HG03097 (cell line): ENCODE measurements around the gene ABAT.
"Not testable (repeated sequence)": the region's sequence is repeated elsewhere in the genome, so short reads cannot be mapped to it uniquely, and the experiment has no call there.

ENCODE experiments used
- ATAC-seq: cut with Tn5 transposase; IDR thresholded peaks from one replicate; pipeline ENCODE4 v1.9.1; 2021; ENCODE audit not compliant: unreplicated experiment, low FRiP score

The ABAT gene

DNA sequence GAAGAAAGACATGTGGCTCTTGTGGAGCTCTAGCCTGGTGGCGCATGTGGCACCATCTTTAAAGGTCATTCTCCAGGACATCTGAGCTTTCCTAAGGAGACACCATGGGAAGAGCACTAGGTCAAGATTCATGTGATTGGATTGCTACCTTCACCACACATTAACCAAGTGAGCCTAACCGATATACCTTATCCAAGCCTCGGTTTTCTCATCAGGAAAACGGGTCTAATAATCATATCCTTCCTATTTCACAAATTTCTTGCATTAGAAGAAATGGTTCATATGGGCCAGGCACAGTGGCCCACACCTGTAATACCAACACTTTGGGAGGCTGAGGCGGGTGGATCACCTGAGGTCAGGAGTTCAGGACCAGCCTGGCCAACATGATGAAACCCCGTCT lies 64.7 kb downstream of the ABAT start:
- ATAC-seq, result no peak

DNA sequence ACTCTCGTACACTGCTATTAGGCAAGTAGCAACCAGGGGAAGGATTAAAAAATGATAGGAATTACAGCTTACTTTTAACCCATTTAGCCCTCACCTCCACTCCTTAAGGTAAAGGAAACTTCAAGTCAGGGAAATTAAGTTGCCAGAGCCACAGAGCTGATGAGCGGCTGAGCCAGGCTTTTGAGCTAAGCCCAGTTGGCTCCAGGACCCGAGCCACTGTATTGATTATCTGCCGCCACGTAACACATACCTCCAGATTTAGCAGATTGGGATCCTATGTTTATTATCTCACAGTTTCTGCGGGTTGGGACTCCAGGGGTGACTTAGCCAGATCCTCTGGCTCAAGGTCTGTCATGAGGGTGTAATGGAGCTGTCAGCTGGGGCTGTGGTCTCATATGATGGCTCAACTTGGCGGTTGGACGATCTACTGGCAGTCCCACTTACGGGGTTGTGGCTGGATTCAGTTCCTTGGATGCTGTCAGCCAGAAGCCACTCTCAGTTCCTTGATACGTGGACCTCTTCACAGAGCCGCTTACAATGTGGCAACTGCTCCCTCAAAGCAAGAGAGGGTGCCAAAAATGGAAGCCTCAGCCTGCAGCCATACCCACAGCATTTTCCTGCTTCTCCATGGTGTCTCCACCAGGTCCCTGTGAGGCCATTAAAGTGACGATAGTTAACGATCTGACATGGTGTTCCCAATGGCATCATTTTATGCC lies 65.7 kb downstream of the ABAT start:
- no peak for ATAC-seq

DNA sequence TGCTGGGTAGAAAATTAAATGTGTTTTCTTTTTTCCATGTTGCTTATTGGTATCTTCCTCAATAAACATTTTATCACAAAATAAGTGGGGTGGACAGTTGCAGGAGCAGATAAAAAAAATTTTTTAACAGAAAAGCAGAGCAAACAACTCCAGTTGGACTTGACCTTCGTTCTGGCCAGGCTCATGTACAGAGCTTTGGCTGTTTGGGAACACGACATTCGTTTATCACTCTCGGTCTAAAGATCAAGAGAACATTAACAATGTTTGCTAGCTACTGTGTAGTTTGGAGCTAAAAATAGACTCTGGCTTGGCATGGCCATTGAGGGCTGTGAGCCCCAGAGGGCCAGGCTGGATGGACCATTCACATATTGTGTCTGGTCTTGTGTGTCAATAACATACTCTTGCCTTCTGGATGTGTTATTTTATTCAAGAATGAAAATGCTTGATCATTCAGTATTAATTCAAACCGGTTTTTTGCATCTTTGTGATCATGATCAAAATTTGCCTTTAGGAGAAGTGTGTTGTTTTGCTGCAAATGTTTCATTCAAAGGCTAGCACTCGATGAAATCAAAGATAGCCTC lies 66.4 kb downstream of the ABAT start:
- no peak for ATAC-seq

DNA sequence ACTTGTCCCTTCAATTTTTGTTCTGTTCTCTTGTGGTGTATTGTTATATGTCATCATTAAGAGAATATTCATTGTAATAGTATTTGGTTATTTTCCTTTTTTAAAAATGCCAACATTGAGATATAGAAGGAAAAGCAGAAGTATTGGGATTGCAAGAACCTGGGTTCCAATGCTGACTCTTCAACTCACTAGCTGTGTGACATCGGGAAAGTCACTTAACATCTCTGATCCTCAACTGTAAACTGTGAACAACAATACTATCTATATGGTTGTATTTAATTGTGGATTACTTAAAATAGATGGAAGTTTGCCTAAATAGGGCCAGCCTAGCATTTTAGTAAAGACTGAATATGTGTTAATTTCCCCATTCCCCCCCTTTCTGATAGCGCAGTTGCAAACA lies 67.2 kb downstream of the ABAT start:
- ATAC-seq, result no peak

DNA sequence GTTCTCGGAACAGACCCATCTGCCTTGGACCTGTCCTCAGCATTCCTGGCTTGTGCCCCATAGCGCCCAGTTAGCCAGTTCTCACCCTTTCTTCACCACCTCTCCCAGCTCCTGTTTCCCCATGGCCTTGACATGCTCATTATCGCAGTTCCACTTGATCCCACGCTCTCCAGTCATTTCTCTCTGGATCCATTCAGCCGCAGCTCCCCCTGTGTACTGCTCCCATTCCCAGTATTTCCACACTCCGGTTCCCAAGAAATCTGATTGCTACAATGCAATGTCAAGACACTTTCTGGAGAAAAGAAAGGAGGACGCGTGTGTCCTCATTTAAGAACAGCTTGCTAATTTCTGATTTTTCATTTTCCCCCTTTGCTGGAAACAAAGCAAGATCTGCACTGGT lies 67.7 kb downstream of the ABAT start:
- ATAC-seq, result no peak

DNA sequence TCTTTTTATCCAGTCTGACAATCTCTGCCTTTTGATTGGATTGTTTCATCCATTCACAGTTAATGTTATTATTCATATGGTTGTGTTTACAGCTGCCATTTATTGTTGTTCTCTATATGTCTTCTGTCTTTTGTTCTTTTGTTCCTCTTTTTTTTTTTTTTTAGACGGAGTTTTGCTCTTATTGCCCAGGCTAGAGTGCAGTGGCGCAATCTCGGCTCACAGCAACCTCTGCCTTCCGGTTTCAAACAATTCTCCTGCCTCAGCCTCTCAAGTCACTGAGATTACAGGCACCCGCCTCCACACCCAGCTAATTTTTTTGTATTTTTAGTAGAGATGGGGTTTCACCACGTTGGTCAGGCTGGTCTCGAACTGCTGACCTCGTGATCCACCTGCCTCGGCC lies 74.5 kb downstream of the ABAT start:
- ATAC-seq, result not testable (repeated sequence)

DNA sequence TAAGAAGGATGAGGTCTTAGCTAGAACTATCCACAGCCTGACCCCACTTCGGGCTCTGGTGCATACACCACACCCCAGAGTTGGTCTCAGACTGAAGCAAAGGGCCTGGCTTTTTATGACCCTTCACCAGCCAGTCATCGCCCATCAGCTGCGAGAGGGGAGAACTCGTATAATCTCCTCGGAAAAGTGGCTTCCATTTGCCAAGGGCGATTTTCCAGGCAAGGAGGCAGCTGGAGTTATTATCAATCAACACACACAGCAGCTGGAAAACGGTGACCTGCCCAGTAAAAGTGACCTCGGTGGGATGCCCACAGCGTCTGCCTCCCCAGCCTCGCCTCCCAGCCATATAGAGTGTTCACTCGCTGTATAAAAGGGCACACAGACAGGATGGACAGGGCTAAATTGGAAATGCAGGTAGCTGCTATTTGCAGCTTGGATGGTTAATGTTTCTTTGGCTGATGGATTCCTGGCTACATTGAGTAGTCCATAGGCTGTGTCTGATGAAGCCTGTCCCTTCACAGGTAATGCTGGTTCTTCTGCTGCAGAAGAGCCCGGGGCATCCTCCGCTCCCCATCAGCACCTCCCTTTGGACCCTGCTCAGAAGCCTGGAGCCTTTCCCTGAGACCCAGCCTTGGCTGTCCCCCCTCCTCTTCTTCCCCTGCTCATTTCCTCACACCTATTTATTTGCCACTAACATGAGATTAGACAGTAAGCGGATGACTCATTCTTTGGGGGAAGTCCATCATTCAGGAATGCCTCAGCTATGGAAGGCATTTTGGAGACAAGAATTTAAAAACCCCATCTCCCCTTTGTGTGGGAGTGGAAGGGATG lies 77.3 kb downstream of the ABAT start:
- no peak for ATAC-seq

DNA sequence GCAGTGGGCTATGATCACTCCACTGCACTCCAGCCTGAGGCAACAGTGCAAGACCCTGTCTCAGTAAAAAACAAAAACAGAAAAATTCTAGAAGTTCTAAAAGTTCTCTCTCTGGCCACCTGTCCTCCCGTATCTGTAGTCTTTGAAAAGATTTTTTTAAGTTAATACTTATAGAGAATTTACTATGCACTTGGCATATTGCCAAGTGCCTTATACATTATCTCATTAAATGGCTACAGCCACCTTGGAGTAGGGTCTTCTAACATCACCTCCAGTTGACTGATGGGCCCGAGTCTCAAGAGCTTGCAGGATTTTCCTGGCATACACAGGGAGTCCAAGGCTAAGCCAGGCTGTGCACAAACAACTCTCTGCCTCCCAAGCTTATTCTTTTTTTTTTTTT lies 78.3 kb downstream of the ABAT start:
- ATAC-seq, result no peak

DNA sequence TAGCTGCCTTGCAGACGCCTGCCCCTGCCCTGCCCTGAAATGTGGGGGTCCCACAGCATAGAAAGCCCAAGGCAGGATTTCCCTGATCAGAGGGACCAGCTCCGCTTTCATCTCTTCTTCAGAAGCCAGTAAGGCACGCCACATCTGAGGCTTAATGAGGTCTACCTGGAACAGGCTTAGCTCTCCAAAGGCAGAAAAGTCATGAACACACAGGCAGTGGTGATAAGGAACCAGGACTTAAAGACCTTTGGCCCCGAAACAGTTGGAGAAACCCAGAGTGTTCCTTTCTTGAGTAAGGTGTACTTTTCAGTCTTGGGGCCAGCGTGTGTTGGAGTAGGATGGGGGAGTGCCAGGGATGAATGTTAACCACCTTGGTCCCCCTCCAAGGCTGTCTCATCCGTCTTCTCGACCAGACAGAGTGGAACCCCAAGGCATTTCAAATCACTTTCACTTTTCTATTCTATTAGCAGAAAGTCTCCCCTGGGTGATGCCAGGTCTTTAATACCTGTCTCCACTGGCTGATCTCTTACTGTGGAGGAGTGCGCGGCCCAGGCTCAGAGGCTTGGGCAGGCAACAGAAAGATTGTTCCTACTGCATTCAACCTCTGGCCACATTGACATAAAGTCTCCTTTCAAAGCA lies 79.1 kb downstream of the ABAT start:
- no peak for ATAC-seq

DNA sequence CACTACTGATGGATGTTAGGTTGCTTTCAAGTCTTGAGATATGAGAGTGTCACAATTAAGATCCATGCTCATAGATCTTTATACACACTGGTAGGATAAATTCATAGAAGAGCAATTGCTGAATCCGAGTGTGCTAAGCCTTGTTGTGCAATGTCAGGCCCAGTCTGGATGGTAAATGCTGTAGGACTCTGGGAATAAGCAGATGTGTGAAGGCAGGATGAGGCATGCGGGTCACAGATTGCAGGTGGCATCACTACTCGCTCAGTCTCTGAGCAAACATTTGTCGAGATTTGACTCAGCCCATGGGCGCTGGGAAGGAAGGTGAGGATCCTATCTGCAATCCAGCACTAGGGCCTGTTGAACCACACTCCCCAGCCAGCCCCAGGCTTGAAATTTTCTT lies 82.3 kb downstream of the ABAT start:
- no peak for ATAC-seq

DNA sequence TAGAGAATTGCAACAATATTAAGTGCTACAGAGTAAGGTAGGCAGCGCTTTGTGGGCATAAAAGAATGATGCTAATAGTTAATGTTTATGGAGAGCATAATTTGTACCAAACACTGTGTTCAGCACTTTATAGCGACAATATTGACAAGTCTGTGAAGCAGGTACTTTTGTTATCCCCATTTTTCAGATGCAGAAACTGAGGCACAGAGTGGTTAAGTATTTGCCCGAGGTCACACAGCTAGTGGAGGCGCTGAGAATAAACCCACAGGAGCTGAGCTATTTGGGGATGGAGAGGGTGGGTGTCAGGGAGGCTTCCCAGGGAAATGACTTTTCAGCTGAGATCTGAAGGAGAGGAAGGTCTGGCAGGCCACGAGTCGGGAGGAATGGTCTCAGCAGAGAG lies 83.6 kb downstream of the ABAT start:
- ATAC-seq, result no peak

DNA sequence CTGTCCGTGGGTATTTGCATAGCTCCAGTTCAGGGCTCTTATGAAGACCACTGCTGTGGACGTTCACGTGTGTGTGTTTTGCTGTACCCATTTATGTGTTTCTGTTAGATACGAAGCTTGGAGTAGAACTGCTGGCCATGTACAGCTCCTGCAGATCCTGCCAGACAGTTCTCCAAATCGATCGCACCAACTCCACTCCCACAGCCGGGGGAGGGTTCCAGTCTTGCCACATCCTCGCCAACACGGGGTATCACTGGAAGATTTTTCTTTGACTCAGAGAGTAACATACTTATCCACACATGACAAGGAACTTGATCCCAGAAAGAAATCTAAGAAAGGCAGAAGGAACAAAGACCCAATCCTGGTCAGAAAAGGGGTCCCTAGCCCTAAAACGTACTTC lies 85.6 kb downstream of the ABAT start:
- no peak for ATAC-seq

DNA sequence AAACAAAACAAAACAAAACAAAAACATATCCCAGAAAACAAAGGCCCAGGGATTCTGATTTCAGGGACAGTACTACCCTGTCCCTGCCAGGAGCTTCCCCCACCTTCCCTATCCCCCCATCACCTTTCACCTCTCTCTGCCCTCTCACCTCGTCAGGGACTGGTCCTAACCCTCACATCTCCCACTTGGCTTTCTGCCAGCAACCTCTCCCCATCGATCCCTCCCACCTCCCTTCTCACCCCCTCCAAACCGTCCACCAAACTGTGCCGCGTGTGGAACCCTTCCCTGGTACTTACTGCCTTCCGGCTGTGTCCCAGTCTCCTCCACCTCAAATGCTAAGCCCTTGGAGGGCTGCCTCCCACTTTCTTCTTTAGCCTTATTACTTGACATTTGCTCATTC lies 86.7 kb downstream of the ABAT start:
- no peak for ATAC-seq

DNA sequence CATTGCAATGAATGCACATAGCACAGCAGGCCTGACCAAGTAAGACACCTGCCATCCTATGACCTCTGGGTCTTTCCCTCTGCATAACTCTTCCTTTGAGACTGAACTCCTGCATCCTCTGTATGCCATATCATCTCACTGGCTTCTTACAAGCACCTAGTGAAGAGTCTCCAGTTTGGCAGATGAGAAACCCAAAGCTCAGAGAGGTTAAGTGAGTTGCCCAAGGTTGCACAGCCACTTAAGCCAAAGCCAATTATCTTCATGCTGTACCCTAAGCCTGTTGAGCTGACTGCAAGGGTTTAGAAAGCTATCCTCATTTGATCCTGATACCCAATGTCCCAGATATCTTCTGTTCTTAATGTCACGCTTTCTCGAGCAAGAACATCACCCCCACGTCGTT lies 87.8 kb downstream of the ABAT start:
- no peak for ATAC-seq

DNA sequence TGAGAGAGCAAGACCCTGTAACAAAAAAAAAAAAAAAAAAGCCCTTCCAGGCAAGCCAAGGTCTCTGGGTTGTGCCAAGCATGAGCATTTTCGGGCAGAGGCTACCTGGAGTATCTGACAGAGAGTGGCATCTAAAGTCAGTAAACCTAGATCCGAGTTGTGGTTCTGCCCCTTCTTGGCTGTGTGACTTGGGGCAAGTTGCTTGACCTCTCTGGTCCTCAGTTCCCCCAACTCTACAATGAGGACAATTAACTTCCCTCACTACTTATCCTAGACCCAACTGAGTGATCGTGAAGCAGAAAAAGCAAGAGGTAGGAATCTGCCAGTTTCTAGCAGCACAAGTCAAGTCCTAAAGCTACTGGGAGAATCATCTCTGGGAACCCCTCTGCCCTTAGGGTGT lies 88.7 kb downstream of the ABAT start:
- ATAC-seq, result no peak

DNA sequence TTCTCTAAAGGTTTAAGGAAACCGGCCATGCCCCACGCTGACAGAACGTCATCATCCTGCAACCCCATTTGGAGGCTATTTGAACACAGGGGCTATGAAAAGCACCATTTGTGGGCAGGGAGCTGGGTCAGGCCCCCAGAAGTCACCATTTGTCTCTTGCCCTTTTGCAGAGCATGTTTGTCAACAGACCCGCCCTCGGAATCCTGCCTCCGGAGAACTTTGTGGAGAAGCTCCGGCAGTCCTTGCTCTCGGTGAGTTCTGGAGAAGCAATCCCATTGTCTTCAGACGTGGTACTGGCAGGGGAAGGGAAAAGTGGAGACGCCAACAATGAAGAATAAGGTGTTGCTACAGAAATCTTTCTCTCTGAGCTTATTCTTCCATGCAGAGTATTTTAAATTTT lies 89.5 kb downstream of the ABAT start:
- no peak for ATAC-seq

DNA sequence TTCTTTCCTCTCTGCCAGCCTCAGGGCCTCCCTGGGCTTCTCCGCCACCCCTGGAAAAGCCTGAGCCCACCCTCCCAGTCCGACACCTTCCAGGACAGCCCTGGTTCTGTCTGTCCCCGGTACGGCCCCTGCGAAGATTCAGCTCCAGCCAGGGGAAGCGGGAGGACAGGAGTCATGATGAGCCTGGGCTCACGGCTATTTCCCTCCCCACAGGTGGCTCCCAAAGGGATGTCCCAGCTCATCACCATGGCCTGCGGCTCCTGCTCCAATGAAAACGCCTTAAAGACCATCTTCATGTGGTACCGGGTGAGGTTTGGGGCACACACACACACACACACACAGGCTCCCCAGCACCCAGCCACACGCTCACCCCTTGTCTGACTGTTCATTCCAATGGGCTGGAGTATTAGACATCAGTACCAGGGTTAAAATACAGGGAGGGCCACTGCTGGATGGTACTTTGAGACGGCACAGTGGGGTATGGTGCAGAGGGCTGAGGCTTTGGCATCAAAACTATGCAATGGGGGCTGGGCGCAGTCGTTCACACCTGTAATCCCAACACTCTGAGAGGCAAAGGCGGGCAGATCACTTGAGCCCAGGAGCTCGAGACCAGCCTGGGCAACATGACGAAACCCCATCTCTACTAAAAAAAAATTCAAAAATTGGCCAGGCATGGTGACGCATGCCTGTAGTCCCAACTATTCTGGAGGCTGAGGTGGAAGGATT lies 90.3 kb downstream of the ABAT start:
- no peak for ATAC-seq

DNA sequence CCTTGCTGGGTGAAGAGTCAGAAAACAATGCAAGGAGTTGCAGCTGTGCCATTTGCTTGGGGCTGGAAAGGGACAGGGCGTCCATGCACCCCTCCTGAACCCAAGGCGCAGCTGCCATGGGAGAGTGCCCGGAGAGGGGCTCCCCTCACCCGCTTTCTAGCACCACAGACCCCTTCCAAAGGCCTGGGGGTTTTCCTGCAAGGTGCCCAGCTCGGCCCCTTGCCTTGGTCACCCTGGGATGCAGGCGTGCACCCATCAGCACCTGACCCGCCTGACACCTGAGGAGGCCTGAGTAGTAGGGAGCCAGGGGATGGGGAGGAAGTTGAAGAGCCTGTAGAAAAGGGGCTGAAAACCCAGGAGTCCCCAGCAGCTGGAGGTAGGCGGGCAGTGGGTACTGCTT lies 92.8 kb downstream of the ABAT start:
- no peak for ATAC-seq

DNA sequence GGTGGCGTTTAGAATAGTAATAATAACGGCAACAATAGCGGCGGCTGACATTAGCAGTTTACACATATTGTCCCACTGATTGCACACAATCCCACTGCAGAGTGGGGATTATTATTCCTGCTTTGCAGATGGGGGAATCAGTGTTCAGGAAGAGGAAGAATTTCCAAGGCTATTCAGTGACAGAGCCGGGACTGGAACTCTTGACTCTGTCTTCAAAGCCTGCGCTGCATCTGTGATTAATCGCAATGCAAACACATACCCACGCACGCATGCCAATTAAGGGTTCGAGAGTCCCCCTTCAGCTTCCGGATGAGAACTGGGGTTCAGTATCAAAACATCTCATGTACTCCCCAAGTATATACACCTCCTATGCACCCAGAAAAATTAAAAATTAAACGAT lies 93.9 kb downstream of the ABAT start:
- no peak for ATAC-seq

DNA sequence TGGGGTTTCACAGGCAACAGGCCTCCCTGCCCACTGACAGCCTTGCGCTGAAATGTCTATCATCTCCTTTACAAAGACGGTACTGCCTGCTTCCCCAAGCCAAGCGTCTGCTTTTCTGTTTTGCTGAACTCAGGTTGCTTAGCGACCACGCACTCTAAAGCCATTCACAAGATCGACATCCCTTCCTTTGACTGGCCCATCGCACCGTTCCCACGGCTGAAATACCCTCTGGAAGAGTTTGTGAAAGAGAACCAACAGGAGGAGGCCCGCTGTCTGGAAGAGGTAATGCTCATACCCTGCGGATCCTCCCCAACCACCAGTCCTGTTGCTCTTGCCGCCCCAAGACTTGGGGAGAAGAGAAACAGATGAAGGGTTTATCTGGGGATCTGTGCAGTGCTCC lies 94.3 kb downstream of the ABAT start:
- no peak for ATAC-seq

DNA sequence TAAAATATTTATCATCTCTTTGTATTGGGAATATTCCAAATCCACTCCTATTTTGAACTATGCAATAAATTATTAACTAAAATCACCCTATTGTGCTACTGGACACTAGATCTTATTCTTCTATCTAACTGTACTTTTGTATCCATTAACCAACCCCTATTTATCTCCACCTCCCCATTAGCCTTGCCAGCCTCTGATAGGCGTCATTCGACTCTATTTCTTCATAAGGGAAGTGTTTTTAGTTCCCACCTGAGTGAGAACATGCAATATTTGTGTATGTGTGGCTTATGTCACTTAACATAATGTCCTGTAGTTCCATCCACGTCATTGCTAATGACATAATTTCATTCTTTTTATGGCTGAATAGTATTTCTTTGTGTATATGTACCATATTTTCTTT lies 99.1 kb downstream of the ABAT start:
- ATAC-seq, result no peak
